ENCODE measurements around the gene NMUR2. TPM values are rescaled to one million over a fixed set of nuclear protein-coding genes. Genes with fewer than 3 reads are reported as not detected.

The NMUR2 gene
- total RNA-seq, 1 donor from 2014 or later, result not detected

DNA sequence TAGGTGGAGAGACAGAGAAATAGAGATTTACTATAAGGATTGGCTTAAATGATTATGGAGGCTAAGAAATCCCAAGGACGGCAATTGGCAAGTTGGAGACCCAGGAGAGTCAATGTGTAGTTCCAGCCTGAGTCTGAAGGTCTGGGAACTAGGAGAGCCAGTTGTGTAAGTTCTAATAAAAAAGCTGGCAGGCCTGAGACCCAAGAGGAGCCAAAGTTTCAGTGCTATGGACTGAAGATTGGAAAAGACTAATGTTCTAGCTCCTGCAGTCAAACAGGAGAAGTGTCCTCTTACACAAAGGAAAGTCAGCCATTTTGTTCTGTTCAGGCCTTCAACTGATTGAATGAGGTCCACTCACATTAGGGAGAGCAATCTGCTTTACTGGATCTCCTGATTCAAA, 50.0 kb downstream of the NMUR2 start:
- Mint-ChIP-seq H3K36me3 (ENCODE audit: low read depth, unreplicated experiment) (no peaks in the 10 kb centered on the region), H3K27me3 (ENCODE audit: low read depth, unreplicated experiment) (no peaks in the 10 kb centered on the region), H3K4me3 (ENCODE audit: unreplicated experiment) (no peak overlapping the region), H3K4me1 (ENCODE audit: low read depth, unreplicated experiment) (no peaks in the 10 kb centered on the region), H3K27ac (ENCODE audit: unreplicated experiment) (no peak overlapping the region), H3K9me3 (ENCODE audit: unreplicated experiment) (no peaks in the 10 kb centered on the region)
- Histone ChIP-seq H3K9me3 (ENCODE audit: insufficient read depth, low read depth, low read length) (no peaks in the 10 kb centered on the region), H3K4me2 (ENCODE audit: low read length) (no peak overlapping the region), H3K36me3 (ENCODE audit: insufficient read depth, low read length) (no peaks in the 10 kb centered on the region), H3K9ac (ENCODE audit: low read length) (no peak overlapping the region), H2AFZ (ENCODE audit: low read depth, low read length) (no peak overlapping the region), H3K4me1 (ENCODE audit: insufficient read depth, low read length) (no peaks in the 10 kb centered on the region), H3K27me3 (ENCODE audit: insufficient read depth, low read length) (no peaks in the 10 kb centered on the region), H3K4me3 (ENCODE audit: insufficient read depth, low read depth, low read length) (no peak overlapping the region), H3K27ac (ENCODE audit: low read depth, low read length) (no peak overlapping the region), H3K79me2 (ENCODE audit: insufficient read depth, low read length) (no peaks in the 10 kb centered on the region), H4K20me1 (ENCODE audit: insufficient read depth, low read length) (no peaks in the 10 kb centered on the region)
- no peak for TF ChIP-seq EZH2 (IDR thresholded peaks at IDR 0.05; ENCODE audit: insufficient read depth, low read length)
- TF ChIP-seq, protein P1, sequence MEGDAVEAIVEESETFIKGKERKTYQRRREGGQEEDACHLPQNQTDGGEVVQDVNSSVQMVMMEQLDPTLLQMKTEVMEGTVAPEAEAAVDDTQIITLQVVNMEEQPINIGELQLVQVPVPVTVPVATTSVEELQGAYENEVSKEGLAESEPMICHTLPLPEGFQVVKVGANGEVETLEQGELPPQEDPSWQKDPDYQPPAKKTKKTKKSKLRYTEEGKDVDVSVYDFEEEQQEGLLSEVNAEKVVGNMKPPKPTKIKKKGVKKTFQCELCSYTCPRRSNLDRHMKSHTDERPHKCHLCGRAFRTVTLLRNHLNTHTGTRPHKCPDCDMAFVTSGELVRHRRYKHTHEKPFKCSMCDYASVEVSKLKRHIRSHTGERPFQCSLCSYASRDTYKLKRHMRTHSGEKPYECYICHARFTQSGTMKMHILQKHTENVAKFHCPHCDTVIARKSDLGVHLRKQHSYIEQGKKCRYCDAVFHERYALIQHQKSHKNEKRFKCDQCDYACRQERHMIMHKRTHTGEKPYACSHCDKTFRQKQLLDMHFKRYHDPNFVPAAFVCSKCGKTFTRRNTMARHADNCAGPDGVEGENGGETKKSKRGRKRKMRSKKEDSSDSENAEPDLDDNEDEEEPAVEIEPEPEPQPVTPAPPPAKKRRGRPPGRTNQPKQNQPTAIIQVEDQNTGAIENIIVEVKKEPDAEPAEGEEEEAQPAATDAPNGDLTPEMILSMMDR (IDR thresholded peaks at IDR 0.05; ENCODE audit: insufficient read depth, low read depth, low read length), result no peak
- FAIRE-seq (no peak), DNase-seq (ENCODE audit: low read depth) (no peak)

DNA sequence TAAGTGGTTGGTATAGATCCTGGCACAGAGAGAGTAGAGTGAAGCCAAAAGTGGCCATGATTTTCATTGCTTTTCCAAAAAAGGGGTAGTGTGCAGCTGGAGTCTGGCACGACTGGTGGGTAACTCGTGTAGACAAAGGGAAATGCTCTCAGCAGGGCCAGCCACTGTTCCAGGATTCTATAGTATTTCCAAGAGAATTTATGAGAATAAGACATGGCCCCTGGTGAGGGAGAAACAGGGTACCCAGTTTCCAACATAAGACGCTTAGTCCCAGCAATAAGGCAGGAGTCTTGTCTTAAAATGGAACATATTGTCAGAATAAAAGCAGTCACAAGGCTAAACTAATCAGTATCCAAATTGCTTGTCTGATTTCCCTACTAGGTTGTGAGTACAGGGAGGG, 52.1 kb downstream of the NMUR2 start:
- Mint-ChIP-seq H3K4me3 (ENCODE audit: unreplicated experiment) (no peak overlapping the region), H3K4me1 (ENCODE audit: low read depth, unreplicated experiment) (no peaks in the 10 kb centered on the region), H3K27me3 (ENCODE audit: low read depth, unreplicated experiment) (no peaks in the 10 kb centered on the region), H3K9me3 (ENCODE audit: unreplicated experiment) (peaks cover 1% of the 10 kb centered on the region), H3K36me3 (ENCODE audit: low read depth, unreplicated experiment) (no peaks in the 10 kb centered on the region), H3K27ac (ENCODE audit: unreplicated experiment) (no peak overlapping the region)
- Histone ChIP-seq H3K27me3 (ENCODE audit: insufficient read depth, low read length) (no peaks in the 10 kb centered on the region), H3K36me3 (ENCODE audit: insufficient read depth, low read length) (no peaks in the 10 kb centered on the region), H2AFZ (ENCODE audit: low read depth, low read length) (no peak overlapping the region), H3K27ac (ENCODE audit: low read depth, low read length) (no peak overlapping the region), H3K4me2 (ENCODE audit: low read length) (no peak overlapping the region), H3K4me1 (ENCODE audit: insufficient read depth, low read length) (no peaks in the 10 kb centered on the region), H3K9me3 (ENCODE audit: insufficient read depth, low read depth, low read length) (no peaks in the 10 kb centered on the region), H3K9ac (ENCODE audit: low read length) (no peak overlapping the region), H3K4me3 (ENCODE audit: insufficient read depth, low read depth, low read length) (no peak overlapping the region), H3K79me2 (ENCODE audit: insufficient read depth, low read length) (no peaks in the 10 kb centered on the region), H4K20me1 (ENCODE audit: insufficient read depth, low read length) (no peaks in the 10 kb centered on the region)
- FAIRE-seq (no peak), DNase-seq (ENCODE audit: low read depth) (no peak)
- TF ChIP-seq, protein P1 (IDR thresholded peaks at IDR 0.05; ENCODE audit: insufficient read depth, low read depth, low read length), result no peak
- no peak for TF ChIP-seq EZH2 (IDR thresholded peaks at IDR 0.05; ENCODE audit: insufficient read depth, low read length)

DNA sequence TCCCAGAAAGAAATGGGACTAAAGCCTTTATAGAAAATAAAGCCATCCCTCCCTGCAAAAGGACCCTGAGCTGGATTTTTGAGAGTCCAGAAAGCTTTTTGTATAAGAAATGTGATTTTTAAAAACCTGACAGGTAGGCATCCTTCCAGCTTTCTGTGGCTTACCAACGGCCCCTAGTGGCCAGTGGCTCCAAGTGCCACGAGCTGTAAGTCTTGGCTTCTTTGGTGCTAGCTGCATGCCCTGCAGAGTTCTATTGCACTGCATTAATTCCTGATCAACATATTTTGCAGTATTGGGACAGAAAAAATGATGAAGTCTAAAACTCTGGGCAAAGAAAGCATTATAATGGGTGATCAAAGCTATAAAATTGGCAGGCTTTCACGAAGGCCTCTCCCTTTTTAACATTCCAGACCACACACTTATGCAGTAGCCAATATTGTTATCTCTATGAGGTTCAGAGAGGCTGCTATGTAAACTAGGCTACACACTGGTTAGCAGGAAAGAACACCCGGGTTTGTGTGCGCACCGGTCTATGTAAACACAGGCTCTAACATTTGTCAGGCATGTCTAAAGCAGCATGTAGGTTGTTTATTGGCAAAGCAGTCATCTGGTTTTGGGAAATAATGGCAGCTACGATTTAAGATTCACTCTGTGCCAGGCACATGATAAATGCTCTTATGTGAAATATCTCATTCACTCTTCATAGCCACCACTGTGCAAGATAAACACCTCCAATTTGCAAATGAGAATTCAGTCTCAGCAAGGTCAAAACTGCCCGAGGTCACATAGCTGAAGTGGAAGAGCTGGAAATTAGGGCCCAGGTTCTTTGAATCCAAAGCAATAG, 55.2 kb downstream of the NMUR2 start:
- FAIRE-seq, result no peak

More for the DNA sequence above, 55.2 kb downstream of the NMUR2 start:
- no peak overlapping the region for H3K4me3 Mint-ChIP-seq (ENCODE audit: unreplicated experiment)
- Histone ChIP-seq H3K27ac (ENCODE audit: low read depth, low read length) (no peak overlapping the region), H3K9ac (ENCODE audit: low read length) (no peak overlapping the region), H4K20me1 (ENCODE audit: insufficient read depth, low read length) (no peaks in the 10 kb centered on the region), H3K4me2 (ENCODE audit: low read length) (no peak overlapping the region), H3K4me3 (ENCODE audit: insufficient read depth, low read depth, low read length) (no peak overlapping the region), H3K36me3 (ENCODE audit: insufficient read depth, low read length) (no peaks in the 10 kb centered on the region), H3K27me3 (ENCODE audit: insufficient read depth, low read length) (no peaks in the 10 kb centered on the region), H3K79me2 (ENCODE audit: insufficient read depth, low read length) (no peaks in the 10 kb centered on the region), H3K9me3 (ENCODE audit: insufficient read depth, low read depth, low read length) (no peaks in the 10 kb centered on the region), H2AFZ (ENCODE audit: low read depth, low read length) (no peak overlapping the region), H3K4me1 (ENCODE audit: insufficient read depth, low read length) (no peaks in the 10 kb centered on the region)
- H3K27me3 Mint-ChIP-seq (ENCODE audit: low read depth, unreplicated experiment), result no peaks in the 10 kb centered on the region
- peak; percentile 2 for DNase-seq (ENCODE audit: low read depth)
- no peak for TF ChIP-seq EZH2 (IDR thresholded peaks at IDR 0.05; ENCODE audit: insufficient read depth, low read length)
- TF ChIP-seq, protein P1 (IDR thresholded peaks at IDR 0.05; ENCODE audit: insufficient read depth, low read depth, low read length), result peak; percentile 84
- H3K9me3 Mint-ChIP-seq (ENCODE audit: unreplicated experiment), result peaks cover 1% of the 10 kb centered on the region
- no peaks in the 10 kb centered on the region for H3K36me3 Mint-ChIP-seq (ENCODE audit: low read depth, unreplicated experiment)
- H3K4me1 Mint-ChIP-seq (ENCODE audit: low read depth, unreplicated experiment), result no peaks in the 10 kb centered on the region
- H3K27ac Mint-ChIP-seq (ENCODE audit: unreplicated experiment), result no peak overlapping the region
